SU-DHL-6 (cell line): Measurements from ENCODE around the gene ZNF488.

Experiments
- CTCF ChIP-seq: fragments of 200-600 bp; sonication (generic); IDR thresholded peaks from one replicate; pipeline ENCODE4 v1.5.1; 2017; ENCODE audit warnings: antibody characterized with exemption, mild to moderate bottlenecking, low read length, moderate library complexity; ENCODE audit not compliant: insufficient read depth, poor library complexity, severe bottlenecking
- EZH2phosphoT487 ChIP-seq: fragments of 200-600 bp; sonication (generic), shearing (Covaris generic); conservative IDR thresholded peaks from 2 replicates; pipeline ENCODE4 v1.6.1; 2018; ENCODE audit warnings: mild to moderate bottlenecking, antibody characterized with exemption, low read length, moderate library complexity, mixed read lengths

DNA sequence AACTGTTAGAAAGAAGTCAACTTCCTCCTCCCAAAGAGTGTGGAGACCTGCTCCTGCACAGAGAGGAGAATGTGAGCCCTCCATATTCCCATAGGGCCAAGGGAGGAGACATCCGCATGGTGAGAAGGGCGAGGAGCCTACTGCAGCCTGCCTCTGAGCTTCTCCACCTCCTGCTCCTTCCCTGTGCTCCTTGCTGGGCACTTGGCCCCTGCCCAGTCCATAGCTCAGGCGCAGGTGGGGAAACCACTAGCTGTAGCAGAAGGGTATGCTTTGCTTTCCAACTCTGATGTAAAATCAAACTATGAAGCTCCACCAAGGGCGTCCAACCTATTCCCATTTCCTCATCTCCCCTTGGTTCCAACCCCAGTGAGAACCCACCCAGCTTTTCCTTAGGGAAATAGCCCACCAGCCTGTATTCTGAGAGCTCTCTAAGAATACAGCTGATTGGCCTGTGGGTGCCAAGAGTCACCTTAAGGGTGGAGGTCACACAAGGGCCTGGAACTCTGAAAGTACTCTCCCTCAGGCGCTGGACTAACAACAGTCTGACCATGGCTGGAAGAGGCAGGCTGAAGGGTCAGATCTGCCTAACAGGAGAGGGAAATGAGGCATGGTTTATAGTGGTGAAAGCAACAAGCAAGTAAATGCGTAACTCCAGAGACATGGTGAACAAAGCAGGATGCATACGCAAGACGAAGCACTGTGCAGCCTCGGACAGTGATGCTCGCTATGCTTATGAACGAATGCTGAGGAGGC lies 13.9 kb downstream of the ZNF488 start:
- TF ChIP-seq CTCF: no peak
- TF ChIP-seq EZH2phosphoT487: no peak
